HL-60 (cell line): Measurements from ENCODE around the gene STAM.
A peak's percentile ranks its signal among the peaks of the same experiment; 100 is the strongest.

ENCODE experiments used
- DNase-seq, 2 experiments: peaks; one replicate each; pipeline ENCODE4 v3.0.0-alpha.2; 2010 to 2020; ENCODE audit warnings: low read depth in 1 of 2, low spot score in 1 of 2
- H3K27ac ChIP-seq: fragments of 250-450 bp; sonication (Bioruptor Pico); replicated peaks from 2 replicates; pipeline ENCODE4 v1.5.1; 2020; ENCODE audit warnings: mild to moderate bottlenecking, moderate library complexity
- H3K27me3 ChIP-seq: fragments of 250-450 bp; sonication (Bioruptor Pico); 2 replicates; pipeline ENCODE4 v1.5.1; 2021; ENCODE audit warnings: mild to moderate bottlenecking, moderate library complexity; ENCODE audit not compliant: insufficient read depth, poor library complexity, severe bottlenecking
- H3K4me3 ChIP-seq: replicated peaks from 2 replicates; pipeline ENCODE4 v1.5.1; 2011; ENCODE audit warnings: mild to moderate bottlenecking, control low read depth, low read length; ENCODE audit not compliant: insufficient read depth
- GABPA ChIP-seq: IDR thresholded peaks from 2 replicates; pipeline ENCODE4 v1.6.1; 2012; ENCODE audit warnings: low read depth
- POLR2AphosphoS5 ChIP-seq: IDR thresholded peaks from 2 replicates; pipeline ENCODE4 v1.6.1; 2012; ENCODE audit warnings: low read depth
- SPI1 ChIP-seq: IDR thresholded peaks from 2 replicates; pipeline ENCODE4 v1.6.1; 2012; ENCODE audit warnings: low read depth, mild to moderate bottlenecking, borderline replicate concordance
- TF ChIP-seq, protein P1 (sequence below): IDR thresholded peaks from one replicate; pipeline ENCODE4 v1.5.1; 2011; ENCODE audit warnings: low read length, control low read depth, inconsistent platforms; ENCODE audit not compliant: insufficient read depth
- TF ChIP-seq, protein P2 (sequence below): IDR thresholded peaks from 2 replicates; pipeline ENCODE4 v1.6.1; 2012; ENCODE audit warnings: low read depth; ENCODE audit not compliant: insufficient replicate concordance

The STAM gene

DNA sequence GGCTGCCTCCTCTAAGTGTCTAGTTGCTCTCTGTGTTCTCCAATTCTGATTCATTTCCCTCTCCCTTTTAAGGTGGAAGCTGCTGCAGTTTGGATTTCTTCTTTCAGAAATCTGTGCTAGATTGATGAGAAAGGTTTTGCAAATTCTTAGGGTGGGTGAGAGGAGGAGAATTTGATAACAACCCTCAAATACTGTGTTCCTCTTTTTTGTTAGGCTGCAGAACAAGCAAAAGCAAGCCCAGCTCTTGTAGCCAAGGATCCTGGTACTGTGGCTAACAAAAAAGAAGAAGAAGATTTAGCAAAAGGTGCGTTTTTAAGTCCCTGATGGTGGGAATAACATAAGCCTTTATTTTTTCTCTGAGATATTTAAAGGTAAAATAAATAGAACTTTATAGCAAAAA is 49.1 kb downstream of the STAM start:
- H3K27me3 ChIP-seq, result no peaks in the 10 kb centered on the region
- no peak overlapping the region for H3K27ac ChIP-seq
- no peak for DNase-seq
- TF ChIP-seq POLR2AphosphoS5, result no peak
- TF ChIP-seq GABPA, result no peak
- TF ChIP-seq, protein P1, sequence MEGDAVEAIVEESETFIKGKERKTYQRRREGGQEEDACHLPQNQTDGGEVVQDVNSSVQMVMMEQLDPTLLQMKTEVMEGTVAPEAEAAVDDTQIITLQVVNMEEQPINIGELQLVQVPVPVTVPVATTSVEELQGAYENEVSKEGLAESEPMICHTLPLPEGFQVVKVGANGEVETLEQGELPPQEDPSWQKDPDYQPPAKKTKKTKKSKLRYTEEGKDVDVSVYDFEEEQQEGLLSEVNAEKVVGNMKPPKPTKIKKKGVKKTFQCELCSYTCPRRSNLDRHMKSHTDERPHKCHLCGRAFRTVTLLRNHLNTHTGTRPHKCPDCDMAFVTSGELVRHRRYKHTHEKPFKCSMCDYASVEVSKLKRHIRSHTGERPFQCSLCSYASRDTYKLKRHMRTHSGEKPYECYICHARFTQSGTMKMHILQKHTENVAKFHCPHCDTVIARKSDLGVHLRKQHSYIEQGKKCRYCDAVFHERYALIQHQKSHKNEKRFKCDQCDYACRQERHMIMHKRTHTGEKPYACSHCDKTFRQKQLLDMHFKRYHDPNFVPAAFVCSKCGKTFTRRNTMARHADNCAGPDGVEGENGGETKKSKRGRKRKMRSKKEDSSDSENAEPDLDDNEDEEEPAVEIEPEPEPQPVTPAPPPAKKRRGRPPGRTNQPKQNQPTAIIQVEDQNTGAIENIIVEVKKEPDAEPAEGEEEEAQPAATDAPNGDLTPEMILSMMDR, result no peak
- TF ChIP-seq, protein P2, sequence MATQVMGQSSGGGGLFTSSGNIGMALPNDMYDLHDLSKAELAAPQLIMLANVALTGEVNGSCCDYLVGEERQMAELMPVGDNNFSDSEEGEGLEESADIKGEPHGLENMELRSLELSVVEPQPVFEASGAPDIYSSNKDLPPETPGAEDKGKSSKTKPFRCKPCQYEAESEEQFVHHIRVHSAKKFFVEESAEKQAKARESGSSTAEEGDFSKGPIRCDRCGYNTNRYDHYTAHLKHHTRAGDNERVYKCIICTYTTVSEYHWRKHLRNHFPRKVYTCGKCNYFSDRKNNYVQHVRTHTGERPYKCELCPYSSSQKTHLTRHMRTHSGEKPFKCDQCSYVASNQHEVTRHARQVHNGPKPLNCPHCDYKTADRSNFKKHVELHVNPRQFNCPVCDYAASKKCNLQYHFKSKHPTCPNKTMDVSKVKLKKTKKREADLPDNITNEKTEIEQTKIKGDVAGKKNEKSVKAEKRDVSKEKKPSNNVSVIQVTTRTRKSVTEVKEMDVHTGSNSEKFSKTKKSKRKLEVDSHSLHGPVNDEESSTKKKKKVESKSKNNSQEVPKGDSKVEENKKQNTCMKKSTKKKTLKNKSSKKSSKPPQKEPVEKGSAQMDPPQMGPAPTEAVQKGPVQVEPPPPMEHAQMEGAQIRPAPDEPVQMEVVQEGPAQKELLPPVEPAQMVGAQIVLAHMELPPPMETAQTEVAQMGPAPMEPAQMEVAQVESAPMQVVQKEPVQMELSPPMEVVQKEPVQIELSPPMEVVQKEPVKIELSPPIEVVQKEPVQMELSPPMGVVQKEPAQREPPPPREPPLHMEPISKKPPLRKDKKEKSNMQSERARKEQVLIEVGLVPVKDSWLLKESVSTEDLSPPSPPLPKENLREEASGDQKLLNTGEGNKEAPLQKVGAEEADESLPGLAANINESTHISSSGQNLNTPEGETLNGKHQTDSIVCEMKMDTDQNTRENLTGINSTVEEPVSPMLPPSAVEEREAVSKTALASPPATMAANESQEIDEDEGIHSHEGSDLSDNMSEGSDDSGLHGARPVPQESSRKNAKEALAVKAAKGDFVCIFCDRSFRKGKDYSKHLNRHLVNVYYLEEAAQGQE, result no peak
- TF ChIP-seq SPI1, result peak; percentile 51
- no peak overlapping the region for H3K4me3 ChIP-seq

- no peaks in the 10 kb centered on the region for H3K27me3 ChIP-seq
- TF ChIP-seq, protein P2, result no peak
- TF ChIP-seq POLR2AphosphoS5, result no peak
- TF ChIP-seq, protein P1, result no peak
- no peak for TF ChIP-seq GABPA
- TF ChIP-seq SPI1, result no peak
- no peak overlapping the region for H3K27ac ChIP-seq
- no peak overlapping the region for H3K4me3 ChIP-seq
- no peak for DNase-seq
Measured at GRCh38 chr10:17698696-17699095, 54.7 kb downstream of the STAM start.

GRCh38 chr10:17701301-17701700 is 57.4 kb downstream of the STAM start:
- DNase-seq, result no peak
- H3K4me3 ChIP-seq, result no peak overlapping the region
- TF ChIP-seq, protein P2, result no peak
- H3K27me3 ChIP-seq, result no peaks in the 10 kb centered on the region
- H3K27ac ChIP-seq, result no peak overlapping the region

DNA sequence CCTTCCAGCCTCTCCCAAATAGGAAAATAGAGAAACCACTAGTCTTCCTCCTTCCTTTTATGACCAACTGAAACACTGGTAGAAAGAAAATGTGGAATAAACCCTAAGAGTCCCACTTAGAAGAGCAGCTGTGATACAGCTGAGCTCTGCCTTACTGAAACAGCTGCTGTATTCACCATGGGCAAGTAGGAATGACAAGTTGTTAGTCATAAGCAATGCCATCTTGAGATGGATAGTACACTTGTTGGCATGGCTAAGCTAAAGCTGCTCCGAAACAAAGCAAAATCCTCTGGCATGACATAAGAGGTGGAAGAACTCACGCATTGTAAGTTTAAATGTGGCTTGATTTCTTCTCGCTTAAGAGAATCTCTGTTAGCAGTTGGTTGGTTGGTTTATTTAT is 59.8 kb downstream of the STAM start:
- H3K27me3 ChIP-seq, result no peaks in the 10 kb centered on the region
- DNase-seq, result no peak
- no peak overlapping the region for H3K27ac ChIP-seq
- H3K4me3 ChIP-seq, result no peak overlapping the region
- no peak for TF ChIP-seq GABPA
- TF ChIP-seq, protein P1, result no peak
- no peak for TF ChIP-seq POLR2AphosphoS5
- TF ChIP-seq SPI1, result no peak
- TF ChIP-seq, protein P2, result no peak
